RWPE1 (cell line): ENCODE data around the gene TBC1D16.
A peak's percentile ranks its signal among the peaks of the same experiment; 100 is the strongest.

ENCODE experiments used
- CTCF ChIA-PET: fragments of 350-600 bp; sonication (Branson Sonifier 250); formaldehyde crosslinking; extraction: SDS; loops from one replicate; lab custom pipeline; 2021; lab: Yijun Ruan, JAX
- POLR2A ChIA-PET: fragments of 400-600 bp; formaldehyde crosslinking; extraction: SDS; loops from one replicate; lab custom pipeline; 2020; ENCODE audit warnings: antibody characterized with exemption; ENCODE audit not compliant: low non-redundant PET; lab: Yijun Ruan, JAX
- DNase-seq: peaks from one replicate; pipeline ENCODE4 v3.0.0; 2012; ENCODE audit warnings: low spot score
- H3K27ac ChIP-seq: fragments of 450-650 bp; 2 replicates; pipeline ENCODE4 v1.5.1; 2017
- TF ChIP-seq, protein P1 (sequence below): fragments of 450-650 bp; conservative IDR thresholded peaks from 2 replicates; pipeline ENCODE4 v1.5.1; 2017; ENCODE audit warnings: low read depth, mild to moderate bottlenecking

Gene TBC1D16

DNA sequence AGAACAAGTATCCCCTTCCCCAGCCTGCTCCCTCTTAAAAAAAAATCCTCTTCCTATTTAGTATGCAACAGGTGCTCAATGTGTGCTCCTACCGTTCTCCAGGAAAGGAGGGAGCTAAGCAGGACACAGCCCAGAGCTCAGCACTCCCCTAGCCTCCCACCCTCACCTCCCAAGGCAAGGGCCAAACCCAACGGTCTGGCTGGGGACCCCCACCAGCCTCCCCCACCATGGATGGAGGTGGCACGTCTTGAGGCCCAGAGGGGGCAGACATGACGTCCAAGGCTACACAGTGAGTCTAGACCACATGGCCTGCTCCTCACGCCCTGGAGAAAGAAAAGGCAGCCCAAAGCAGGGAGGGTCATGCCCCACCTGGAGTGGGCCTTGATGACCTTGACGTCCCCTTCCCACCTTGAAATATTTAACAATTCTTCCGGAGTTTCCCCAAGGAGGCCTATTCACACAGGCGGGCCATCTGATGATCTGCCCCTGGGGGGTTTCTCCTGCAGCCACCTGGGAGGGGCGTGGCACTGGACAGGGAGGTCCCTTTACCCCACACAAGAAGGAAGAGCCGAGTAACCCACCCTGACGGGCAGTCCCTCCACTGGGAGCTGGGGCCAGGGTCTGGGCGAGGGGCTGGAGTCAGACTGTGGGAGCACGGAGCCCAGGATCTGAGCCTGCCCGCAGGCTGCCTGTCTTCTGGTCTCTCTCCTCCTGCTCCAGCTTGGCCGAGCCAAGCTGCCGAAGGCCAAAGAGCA lies 107.0 kb downstream of the TBC1D16 start:
- POLR2A ChIA-PET: no interaction called here
- DNase-seq: no peak
- CTCF ChIA-PET: no interaction called here
- TF ChIP-seq, protein P1, sequence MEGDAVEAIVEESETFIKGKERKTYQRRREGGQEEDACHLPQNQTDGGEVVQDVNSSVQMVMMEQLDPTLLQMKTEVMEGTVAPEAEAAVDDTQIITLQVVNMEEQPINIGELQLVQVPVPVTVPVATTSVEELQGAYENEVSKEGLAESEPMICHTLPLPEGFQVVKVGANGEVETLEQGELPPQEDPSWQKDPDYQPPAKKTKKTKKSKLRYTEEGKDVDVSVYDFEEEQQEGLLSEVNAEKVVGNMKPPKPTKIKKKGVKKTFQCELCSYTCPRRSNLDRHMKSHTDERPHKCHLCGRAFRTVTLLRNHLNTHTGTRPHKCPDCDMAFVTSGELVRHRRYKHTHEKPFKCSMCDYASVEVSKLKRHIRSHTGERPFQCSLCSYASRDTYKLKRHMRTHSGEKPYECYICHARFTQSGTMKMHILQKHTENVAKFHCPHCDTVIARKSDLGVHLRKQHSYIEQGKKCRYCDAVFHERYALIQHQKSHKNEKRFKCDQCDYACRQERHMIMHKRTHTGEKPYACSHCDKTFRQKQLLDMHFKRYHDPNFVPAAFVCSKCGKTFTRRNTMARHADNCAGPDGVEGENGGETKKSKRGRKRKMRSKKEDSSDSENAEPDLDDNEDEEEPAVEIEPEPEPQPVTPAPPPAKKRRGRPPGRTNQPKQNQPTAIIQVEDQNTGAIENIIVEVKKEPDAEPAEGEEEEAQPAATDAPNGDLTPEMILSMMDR: no peak
- no peak overlapping the region for H3K27ac ChIP-seq

DNA sequence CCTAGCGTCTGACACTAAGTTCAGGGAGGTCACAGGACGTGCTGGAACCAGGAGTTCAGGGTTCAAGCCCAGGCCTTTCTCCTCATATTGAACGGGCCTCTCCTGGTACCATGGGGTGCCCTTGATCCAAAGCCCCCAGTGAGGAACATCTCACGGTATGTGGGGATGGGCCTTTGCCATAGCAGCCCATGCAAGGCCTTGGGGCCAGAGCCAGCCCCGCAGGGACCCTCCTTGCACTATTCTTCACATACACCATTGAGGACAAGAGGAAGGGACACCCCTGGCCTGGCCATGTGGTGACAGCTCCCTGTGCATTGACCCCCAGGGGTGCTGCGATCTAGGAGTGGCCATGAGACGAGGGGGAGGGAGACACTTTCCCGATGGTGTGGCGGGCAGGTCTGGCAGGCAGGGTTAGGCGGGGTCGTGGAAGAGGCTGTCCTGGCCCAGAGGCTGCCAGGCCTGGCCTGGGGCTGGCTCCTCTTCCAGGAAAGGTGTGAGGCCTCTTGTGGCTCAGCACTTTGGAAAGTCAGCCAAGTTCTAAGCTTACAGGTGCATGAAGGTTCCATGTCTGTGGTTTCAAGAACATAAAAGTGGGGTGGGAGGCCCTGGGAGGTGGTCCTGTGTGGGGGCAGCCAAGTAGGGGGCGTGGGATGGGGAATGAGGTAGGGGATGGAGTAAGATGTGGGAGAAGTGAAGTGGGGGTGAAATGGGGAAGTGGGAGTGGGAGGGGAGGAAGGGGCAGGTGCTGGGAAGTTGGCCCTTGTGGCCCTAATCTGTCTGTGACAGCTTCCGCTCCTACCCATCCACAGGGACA lies 107.8 kb downstream of the TBC1D16 start:
- DNase-seq: no peak
- ChIA-PET POLR2A (no interaction called here), CTCF (no interaction called here)
- TF ChIP-seq, protein P1: no peak
- H3K27ac ChIP-seq: no peak overlapping the region

DNA sequence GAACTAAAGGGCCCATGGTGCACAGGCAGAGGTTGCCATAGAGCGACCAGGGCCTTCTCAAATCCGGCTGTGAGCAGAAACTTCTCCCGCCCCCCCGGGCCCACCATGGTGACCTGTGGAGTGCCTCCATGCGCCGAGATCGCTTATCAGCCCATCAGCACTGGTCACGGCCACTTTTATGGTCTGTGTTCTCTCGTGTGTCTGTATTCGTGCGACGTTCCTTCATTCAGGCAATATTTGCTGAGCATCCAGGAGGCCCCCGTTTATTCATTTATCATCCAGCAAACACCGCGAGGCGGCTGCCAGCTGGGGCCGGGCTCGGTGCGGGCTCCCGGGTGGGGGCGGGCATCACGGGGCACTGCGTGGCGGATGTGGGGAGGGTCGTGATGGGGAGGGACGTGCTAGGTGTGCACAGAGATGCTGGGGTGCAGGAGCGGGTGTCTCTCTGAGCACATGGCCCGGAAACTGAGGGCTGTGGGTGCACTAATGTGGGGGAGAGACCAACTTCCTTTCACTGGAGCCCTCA lies 108.5 kb downstream of the TBC1D16 start:
- DNase-seq: no peak
- TF ChIP-seq, protein P1: no peak
- CTCF ChIA-PET: no interaction called here
- POLR2A ChIA-PET: no interaction called here
- H3K27ac ChIP-seq: no peak overlapping the region

DNA sequence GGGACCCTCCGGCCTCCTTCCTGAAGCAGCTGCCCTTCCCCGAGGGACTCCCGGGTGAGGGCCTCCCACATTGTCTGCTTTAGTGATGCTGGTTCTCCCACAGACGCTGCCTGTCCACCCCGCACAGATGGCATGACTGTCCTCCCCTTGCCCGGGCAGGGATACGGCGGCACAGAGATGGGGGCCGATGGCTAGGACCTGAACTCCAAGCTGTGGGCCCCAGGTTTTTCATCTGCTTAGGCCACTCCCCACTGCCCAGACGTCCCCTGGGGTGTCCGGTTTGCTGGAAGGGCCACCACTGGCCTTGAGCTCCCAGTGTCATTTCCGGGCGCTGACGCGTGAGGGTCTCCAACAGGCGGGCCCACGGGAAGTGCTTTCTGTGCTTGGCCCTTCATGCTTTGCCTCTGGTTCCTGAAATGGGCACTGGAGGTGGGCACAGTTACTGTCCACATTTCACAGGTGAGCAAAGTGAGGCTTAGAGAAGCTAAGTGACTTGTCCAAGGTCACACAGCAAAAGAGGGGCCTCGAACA lies 109.0 kb downstream of the TBC1D16 start:
- POLR2A ChIA-PET: no interaction called here
- CTCF ChIA-PET: no interaction called here
- TF ChIP-seq, protein P1: no peak
- H3K27ac ChIP-seq: no peak overlapping the region
- DNase-seq: no peak

DNA sequence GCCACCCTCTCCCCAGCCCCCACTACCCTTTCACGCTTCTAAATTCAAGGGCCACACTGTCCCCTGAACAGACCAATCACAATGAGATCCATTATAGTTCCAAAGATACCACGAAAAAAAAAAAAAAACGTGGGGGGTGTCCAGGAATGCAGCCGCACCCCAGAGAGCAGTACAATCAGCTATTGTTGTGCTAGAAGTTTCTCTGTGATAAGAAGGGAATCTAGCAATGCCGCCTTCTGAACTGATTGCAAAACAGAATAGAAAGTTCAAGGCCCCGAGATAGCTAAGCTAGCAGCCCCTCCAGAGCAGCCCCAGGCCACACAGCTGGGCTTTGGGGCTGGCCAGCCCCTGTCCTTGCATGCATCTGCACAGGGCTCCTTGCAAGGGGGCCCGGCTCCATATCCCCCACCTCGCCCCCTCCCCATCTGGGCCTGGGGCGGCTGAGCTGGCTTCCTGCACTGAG lies 109.5 kb downstream of the TBC1D16 start:
- no peak for DNase-seq
- no peak overlapping the region for H3K27ac ChIP-seq
- TF ChIP-seq, protein P1: no peak
- CTCF ChIA-PET: no interaction called here
- POLR2A ChIA-PET: no interaction called here

DNA sequence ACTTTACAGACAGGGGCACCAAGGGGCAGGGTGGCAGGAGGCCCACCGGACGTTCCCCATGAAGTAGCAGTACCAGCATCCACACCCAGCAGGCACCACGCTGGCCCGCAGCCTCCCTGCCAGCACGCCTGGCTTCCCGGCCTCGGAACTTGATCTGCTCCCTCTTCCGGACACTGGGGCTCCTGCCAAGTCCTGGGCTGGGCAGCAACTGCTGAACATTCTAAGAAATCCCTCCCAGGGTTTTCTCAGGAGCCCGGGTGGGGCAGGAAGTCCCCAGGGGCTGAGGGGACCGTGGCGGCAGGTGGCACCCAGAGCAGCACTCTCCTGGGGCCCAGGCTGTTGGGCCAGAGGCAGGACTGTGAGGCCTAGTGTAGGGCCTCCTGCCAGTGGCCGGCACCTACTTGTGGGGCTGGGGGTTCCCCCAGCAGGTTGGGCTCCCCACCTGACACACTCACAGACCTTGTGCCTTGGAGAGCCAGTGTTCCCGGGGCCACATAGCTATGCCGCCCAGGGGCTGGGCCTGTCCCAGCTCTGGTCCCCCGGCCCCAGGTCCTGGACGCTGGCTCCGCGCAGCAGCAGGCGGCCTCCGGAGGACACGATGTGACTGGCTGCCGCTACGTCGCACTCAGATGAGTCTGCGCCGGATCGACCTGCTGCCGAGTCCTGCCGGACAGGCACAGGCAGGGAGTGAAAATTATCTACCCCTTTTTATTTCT lies 110.3 kb downstream of the TBC1D16 start:
- ChIA-PET POLR2A (no interaction called here), CTCF (interaction anchor here (0.6 kb wide), 1 partner anchor 9 kb away, joined by 3 read pairs; no protein-coding TSS in a partner anchor)
- TF ChIP-seq, protein P1: no peak
- peak overlapping the region; percentile 48 for H3K27ac ChIP-seq
- DNase-seq: peak; percentile 34
